Neural cell (in vitro differentiated cells): ENCODE results near the gene RRBP1. TPM values are rescaled to one million over a fixed set of nuclear protein-coding genes. Genes with fewer than 3 reads are reported as not detected.

Experiments used
- H2AFZ ChIP-seq: fragments of 200-600, 300-800 bp; sonication (generic), shearing (Covaris generic); 2 replicates; pipeline ENCODE4 v1.6.0; 2014; ENCODE audit warnings: low read depth, mild to moderate bottlenecking, antibody characterized with exemption, low read length, moderate library complexity
- H3F3A ChIP-seq: fragments of 200-600 bp; shearing (Covaris generic); 2 replicates; pipeline ENCODE4 v1.6.1; 2016; ENCODE audit warnings: mild to moderate bottlenecking, moderate library complexity, mixed read lengths, antibody characterized with exemption, low read length; ENCODE audit not compliant: insufficient read depth, poor library complexity, severe bottlenecking
- H3K27ac ChIP-seq: fragments of 200-600, 300-800 bp; sonication (generic), shearing (Covaris generic); 2 replicates; pipeline ENCODE4 v1.5.1; 2014; ENCODE audit warnings: mild to moderate bottlenecking, low read length, moderate library complexity
- H3K27me3 ChIP-seq: fragments of 300-800, 200-600 bp; sonication (generic), shearing (Covaris generic); 2 replicates; pipeline ENCODE4 v1.6.0; 2014; ENCODE audit warnings: mild to moderate bottlenecking, low read depth, low read length, moderate library complexity; ENCODE audit not compliant: insufficient read depth
- H3K36me3 ChIP-seq: fragments of 300-800, 200-600 bp; sonication (generic), shearing (Covaris generic); 2 replicates; pipeline ENCODE4 v1.5.1; 2014; ENCODE audit warnings: mild to moderate bottlenecking, antibody characterized with exemption, low read length, moderate library complexity; ENCODE audit not compliant: insufficient read depth
- H3K4me2 ChIP-seq: fragments of 300-800, 200-600 bp; sonication (generic), shearing (Covaris generic); 2 replicates; pipeline ENCODE4 v1.6.0; 2014; ENCODE audit warnings: mild to moderate bottlenecking, low read length
- H3K4me3 ChIP-seq: fragments of 300-800, 200-600 bp; sonication (generic), shearing (Covaris generic); 2 replicates; pipeline ENCODE4 v1.5.1; 2014; ENCODE audit warnings: mild to moderate bottlenecking, low read length, moderate library complexity
- H3K79me2 ChIP-seq: fragments of 200-600 bp; shearing (Covaris generic); replicated peaks from 2 replicates; pipeline ENCODE4 v1.6.0; 2014; ENCODE audit warnings: mild to moderate bottlenecking, low read length, moderate library complexity; ENCODE audit not compliant: insufficient read depth
- H3K9ac ChIP-seq: fragments of 300-800, 200-600 bp; sonication (generic), shearing (Covaris generic); 2 replicates; pipeline ENCODE4 v1.6.1; 2016; ENCODE audit warnings: mild to moderate bottlenecking, low read length, mixed read lengths
- H3K9me2 ChIP-seq: fragments of 200-600 bp; shearing (Covaris generic); 2 replicates; pipeline ENCODE4 v1.6.1; 2016; ENCODE audit warnings: mild to moderate bottlenecking, low read length, mixed read lengths; ENCODE audit not compliant: insufficient read depth
- H3K9me3 ChIP-seq: fragments of 200-600, 300-800 bp; sonication (generic), shearing (Covaris generic); 2 replicates; pipeline ENCODE4 v1.6.1; 2016; ENCODE audit warnings: mild to moderate bottlenecking, mixed run types, low read length, moderate library complexity, mixed read lengths
- H4K20me1 ChIP-seq: fragments of 200-600 bp; shearing (Covaris generic); 2 replicates; pipeline ENCODE4 v1.6.1; 2016; ENCODE audit warnings: mild to moderate bottlenecking, mixed run types; ENCODE audit not compliant: insufficient read depth
- CTCF ChIP-seq: fragments of 450-650 bp; IDR thresholded peaks from 2 replicates; pipeline ENCODE4 v1.5.1; 2014; ENCODE audit warnings: antibody characterized with exemption, mild to moderate bottlenecking, moderate library complexity; ENCODE audit not compliant: poor library complexity, severe bottlenecking
- EP300 ChIP-seq: fragments of 450-650 bp; conservative IDR thresholded peaks from 2 replicates; pipeline ENCODE4 v1.6.1; 2014; ENCODE audit warnings: antibody characterized with exemption, mild to moderate bottlenecking, moderate library complexity; ENCODE audit not compliant: poor library complexity, severe bottlenecking
- EZH2 ChIP-seq: fragments of 200-600, 300-800 bp; shearing (Covaris generic), sonication (generic); IDR thresholded peaks from 2 replicates; pipeline ENCODE4 v1.6.1; 2014; ENCODE audit warnings: antibody characterized with exemption, low read length, borderline replicate concordance, mild to moderate bottlenecking; ENCODE audit not compliant: insufficient read depth, poor library complexity, severe bottlenecking
- RAD21 ChIP-seq: fragments of 450-650 bp; conservative IDR thresholded peaks from 2 replicates; pipeline ENCODE4 v1.6.1; 2014; ENCODE audit warnings: antibody characterized with exemption, mild to moderate bottlenecking, moderate library complexity
- REST ChIP-seq: IDR thresholded peaks from 2 replicates; pipeline ENCODE4 v1.6.1; 2012; ENCODE audit warnings: borderline replicate concordance
- SMC3 ChIP-seq: fragments of 450-650 bp; conservative IDR thresholded peaks from 2 replicates; pipeline ENCODE4 v1.6.1; 2014; ENCODE audit warnings: antibody characterized with exemption, mild to moderate bottlenecking, moderate library complexity; ENCODE audit not compliant: poor library complexity
- TAF1 ChIP-seq: IDR thresholded peaks from 2 replicates; pipeline ENCODE4 v1.6.1; 2012; ENCODE audit warnings: low read depth
- polyA plus RNA-seq: library from polyadenylated mRNA; depleted of rRNA; stranded (reverse); fragments of >200 nt; gene quantifications from 2 replicates; pipeline ENCODE4 v1.2.3, GENCODE V29; 2014

Gene RRBP1
- polyA plus RNA-seq, 1 donor from 2014 or later: 2.2 TPM

- Histone ChIP-seq H3F3A (no peaks in the 10 kb centered on the region), H3K27me3 (no peaks in the 10 kb centered on the region), H3K79me2 (no peaks in the 10 kb centered on the region), H3K27ac (no peak overlapping the region), H4K20me1 (no peaks in the 10 kb centered on the region), H3K9me3 (no peaks in the 10 kb centered on the region), H3K4me3 (no peak overlapping the region), H3K9me2 (no peaks in the 10 kb centered on the region), H3K36me3 (no peaks in the 10 kb centered on the region), H3K4me2 (no peak overlapping the region), H3K9ac (no peak overlapping the region), H2AFZ (no peak overlapping the region)
- TF ChIP-seq RAD21 (no peak), EP300 (no peak)
Measured at GRCh38 chr20:17624070-17624469, 58.0 kb downstream of the RRBP1 start.

GRCh38 chr20:17622851-17623508 is 59.1 kb downstream of the RRBP1 start:
- Histone ChIP-seq H3K4me3 (no peak overlapping the region), H2AFZ (no peak overlapping the region), H4K20me1 (no peaks in the 10 kb centered on the region), H3K9ac (no peak overlapping the region), H3K9me3 (no peaks in the 10 kb centered on the region), H3K27me3 (no peaks in the 10 kb centered on the region), H3K36me3 (no peaks in the 10 kb centered on the region), H3F3A (no peaks in the 10 kb centered on the region), H3K4me2 (no peak overlapping the region), H3K27ac (no peak overlapping the region), H3K9me2 (no peaks in the 10 kb centered on the region), H3K79me2 (no peaks in the 10 kb centered on the region)
- TF ChIP-seq TAF1 (no peak), REST (no peak), SMC3 (no peak), CTCF (no peak), EP300 (no peak), EZH2 (no peak)
